Stimulated activated naive B cell treated with anti-CD40 and anti-IgM and Interleukin-4, amounts not matched to agents 10 μg/mL and 1 μg/mL and 100 μg/mL, for 72 hours (primary cell): ENCODE data around the gene MRE11.

Experiments
- ATAC-seq, 2 donors: fragments of 150-1000 bp; cut with Tn5 transposase; replicated peaks; 2 replicates each; pipeline ENCODE4 v1.10.0; 2021; ENCODE audit warnings: moderate library complexity in 1 of 2
- DNase-seq: peaks from one replicate; pipeline ENCODE4 v3.0.0; 2021
- H3K27ac Mint-ChIP-seq: one replicate; pipeline ENCODE4 v1.8.0; 2022; ENCODE audit warnings: mild to moderate bottlenecking, mixed read lengths
- H3K27me3 Mint-ChIP-seq, 2 donors: one replicate each; pipeline ENCODE4 v1.8.0; 2022; ENCODE audit warnings: mixed read lengths in 2 of 2
- H3K36me3 Mint-ChIP-seq, 2 donors: one replicate each; pipeline ENCODE4 v1.8.0; 2022; ENCODE audit warnings: mixed read lengths in 2 of 2, mild to moderate bottlenecking in 1 of 2
- H3K4me1 Mint-ChIP-seq, 2 donors: one replicate each; pipeline ENCODE4 v1.8.0; 2022; ENCODE audit warnings: mixed read lengths in 2 of 2, mild to moderate bottlenecking in 1 of 2
- H3K4me3 Mint-ChIP-seq, 2 donors: one replicate each; pipeline ENCODE4 v1.8.0; 2022; ENCODE audit warnings: mild to moderate bottlenecking in 2 of 2, mixed read lengths in 2 of 2, moderate library complexity in 1 of 2
- H3K9me3 Mint-ChIP-seq, 2 donors: one replicate each; pipeline ENCODE4 v1.8.0; 2022; ENCODE audit warnings: mixed read lengths in 2 of 2, mild to moderate bottlenecking in 1 of 2

The MRE11 gene

DNA sequence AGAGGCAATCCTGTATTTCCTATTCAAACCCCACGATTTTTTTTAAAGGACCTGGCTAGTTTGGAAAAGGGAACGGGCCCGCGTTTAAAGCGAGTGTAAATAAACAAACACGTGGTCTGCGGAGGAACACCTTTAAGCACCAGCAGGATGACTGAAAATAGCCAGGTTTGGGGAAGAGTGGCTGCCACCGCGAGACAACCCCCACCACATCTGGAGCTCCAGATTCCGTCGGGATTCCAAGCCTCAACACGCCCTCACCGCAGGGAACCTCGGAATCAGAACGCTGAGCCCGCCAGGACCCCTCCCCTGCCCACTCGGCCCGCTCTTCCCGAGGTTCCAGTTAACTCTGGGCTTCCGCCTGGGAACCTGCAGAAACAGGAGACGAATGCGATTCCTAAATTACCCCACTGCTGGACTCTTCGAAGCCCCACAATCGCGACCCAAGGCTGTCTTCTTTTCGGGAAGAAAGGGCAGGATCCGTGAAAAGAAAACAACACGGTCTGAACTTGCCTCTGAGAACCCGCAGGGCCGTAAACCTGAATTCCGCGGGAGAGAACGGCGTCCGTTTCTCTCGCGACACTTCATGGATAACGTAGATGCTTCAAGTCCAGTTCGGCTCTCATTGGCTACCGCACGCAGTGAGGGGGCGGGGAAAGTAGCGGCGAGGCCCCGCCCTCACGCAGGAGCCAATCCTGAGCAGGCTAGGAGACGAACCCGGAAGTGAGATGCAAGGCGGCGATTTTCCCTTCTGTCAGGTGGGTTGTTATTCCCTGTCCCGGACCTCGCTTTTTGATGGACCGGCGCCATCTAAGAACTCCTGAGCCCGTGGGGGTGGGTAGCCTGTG lies at the start of gene MRE11, which contains the start of gene ANKRD49:
Gene MRE11 (minus strand): TSS at position 564 of the 845 bp plus-strand sequence. CDS start 1,043 bp downstream, outside the sequence.
Gene ANKRD49 (plus strand): TSS at position 704 of the 845 bp plus-strand sequence. CDS start 2,710 bp downstream, outside the sequence.
- DNase-seq (peak; percentile 97), ATAC-seq (peak; percentile 99)
- peaks cover 20 to 21% of the 10 kb centered on the region in 2 donors for H3K36me3 Mint-ChIP-seq
- H3K9me3 Mint-ChIP-seq = no peaks in the 10 kb centered on the region
- H3K4me1 Mint-ChIP-seq = peaks cover 5 to 29% of the 10 kb centered on the region in 2 donors
- H3K27ac Mint-ChIP-seq = peak within 1 kb of the TSS; percentile 97
- peak within 1 kb of the TSS; percentile 93 to 94 for H3K4me3 Mint-ChIP-seq
- H3K27me3 Mint-ChIP-seq = no peaks in the 10 kb centered on the region

DNA sequence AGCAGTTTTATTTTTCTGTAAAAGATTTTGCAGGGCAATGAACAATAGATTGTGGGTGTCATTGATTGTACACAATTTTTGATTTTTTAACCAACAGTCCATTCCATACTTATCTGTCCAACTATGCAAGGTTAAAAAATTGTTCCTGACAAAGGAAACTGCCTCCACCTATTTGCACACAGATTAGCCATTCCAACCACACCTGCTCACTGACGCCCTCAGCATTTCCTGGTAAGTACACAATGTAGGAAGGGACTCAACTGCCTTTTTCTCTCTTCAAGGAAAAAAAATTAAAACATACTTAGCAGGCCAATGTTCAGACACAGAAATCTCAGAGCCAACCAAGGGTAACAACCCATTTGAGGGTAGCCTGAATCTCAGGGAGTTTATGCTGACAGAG lies 45.8 kb upstream of the MRE11 start:
- no peak overlapping the region for H3K27ac Mint-ChIP-seq
- H3K4me1 Mint-ChIP-seq = peaks cover 4 to 7% of the 10 kb centered on the region in 2 donors
- no peaks in the 10 kb centered on the region for H3K9me3 Mint-ChIP-seq
- H3K36me3 Mint-ChIP-seq = peaks cover 3 to 4% of the 10 kb centered on the region in 2 donors
- no peak overlapping the region for H3K4me3 Mint-ChIP-seq
- H3K27me3 Mint-ChIP-seq = peaks cover 5 to 12% of the 10 kb centered on the region in 2 donors
- DNase-seq (no peak), ATAC-seq (no peak)

DNA sequence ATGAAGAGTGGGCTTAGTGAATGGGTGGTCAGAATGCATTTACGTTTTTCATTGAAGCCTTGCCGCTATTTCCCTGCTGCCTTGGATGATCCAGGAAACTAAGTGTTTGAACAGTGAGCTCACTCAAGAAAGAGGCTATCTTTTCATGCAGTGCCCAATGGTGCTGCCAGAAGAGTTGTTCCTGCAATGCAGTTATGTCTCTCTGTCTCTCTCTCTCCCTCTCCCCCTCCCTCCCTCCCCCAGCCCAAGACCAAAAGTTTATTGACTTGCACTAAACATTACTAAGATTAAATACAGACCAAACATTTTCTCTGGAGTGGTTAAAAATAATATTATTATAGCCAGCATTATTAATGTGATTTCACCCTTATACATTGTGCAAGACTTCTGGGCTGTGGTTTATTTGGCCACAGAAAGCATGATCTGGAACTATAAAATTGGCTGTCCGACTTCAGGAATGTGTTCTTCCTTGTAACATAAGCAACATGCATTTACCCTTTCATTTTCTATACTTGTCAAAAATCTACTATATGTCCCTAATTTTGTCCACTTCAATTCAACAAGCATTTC lies 43.5 kb upstream of the MRE11 start:
- ATAC-seq = no peak
- H3K27me3 Mint-ChIP-seq = peaks cover 5 to 15% of the 10 kb centered on the region in 2 donors
- H3K9me3 Mint-ChIP-seq = no peaks in the 10 kb centered on the region
- H3K4me1 Mint-ChIP-seq = no peaks in the 10 kb centered on the region
- no peak for DNase-seq
- no peaks in the 10 kb centered on the region for H3K36me3 Mint-ChIP-seq
- no peak overlapping the region for H3K4me3 Mint-ChIP-seq
- no peak overlapping the region for H3K27ac Mint-ChIP-seq

DNA sequence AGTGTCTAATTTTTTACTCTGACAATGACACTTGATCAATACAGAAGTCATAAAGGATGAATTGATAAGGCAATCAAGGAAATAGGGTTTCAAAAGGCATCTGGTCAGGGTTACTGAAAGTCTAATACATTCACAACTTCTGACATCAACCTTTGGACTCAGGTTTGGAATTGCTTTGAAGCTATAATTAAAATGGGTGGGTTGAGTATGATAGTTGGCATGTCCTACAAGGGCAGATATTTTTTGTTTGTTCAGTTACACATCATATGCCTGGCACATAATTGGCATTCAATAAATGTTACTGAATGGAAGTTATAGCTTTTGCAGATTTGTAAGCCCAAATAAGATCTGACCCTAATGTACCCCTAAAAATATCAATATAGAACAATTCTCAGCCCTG lies 42.7 kb upstream of the MRE11 start:
- Mint-ChIP-seq H3K36me3 (no peaks in the 10 kb centered on the region), H3K27me3 (peaks cover 5 to 15% of the 10 kb centered on the region in 2 donors), H3K27ac (no peak overlapping the region), H3K4me1 (no peaks in the 10 kb centered on the region), H3K9me3 (no peaks in the 10 kb centered on the region), H3K4me3 (no peak overlapping the region)
- ATAC-seq (no peak), DNase-seq (no peak)

DNA sequence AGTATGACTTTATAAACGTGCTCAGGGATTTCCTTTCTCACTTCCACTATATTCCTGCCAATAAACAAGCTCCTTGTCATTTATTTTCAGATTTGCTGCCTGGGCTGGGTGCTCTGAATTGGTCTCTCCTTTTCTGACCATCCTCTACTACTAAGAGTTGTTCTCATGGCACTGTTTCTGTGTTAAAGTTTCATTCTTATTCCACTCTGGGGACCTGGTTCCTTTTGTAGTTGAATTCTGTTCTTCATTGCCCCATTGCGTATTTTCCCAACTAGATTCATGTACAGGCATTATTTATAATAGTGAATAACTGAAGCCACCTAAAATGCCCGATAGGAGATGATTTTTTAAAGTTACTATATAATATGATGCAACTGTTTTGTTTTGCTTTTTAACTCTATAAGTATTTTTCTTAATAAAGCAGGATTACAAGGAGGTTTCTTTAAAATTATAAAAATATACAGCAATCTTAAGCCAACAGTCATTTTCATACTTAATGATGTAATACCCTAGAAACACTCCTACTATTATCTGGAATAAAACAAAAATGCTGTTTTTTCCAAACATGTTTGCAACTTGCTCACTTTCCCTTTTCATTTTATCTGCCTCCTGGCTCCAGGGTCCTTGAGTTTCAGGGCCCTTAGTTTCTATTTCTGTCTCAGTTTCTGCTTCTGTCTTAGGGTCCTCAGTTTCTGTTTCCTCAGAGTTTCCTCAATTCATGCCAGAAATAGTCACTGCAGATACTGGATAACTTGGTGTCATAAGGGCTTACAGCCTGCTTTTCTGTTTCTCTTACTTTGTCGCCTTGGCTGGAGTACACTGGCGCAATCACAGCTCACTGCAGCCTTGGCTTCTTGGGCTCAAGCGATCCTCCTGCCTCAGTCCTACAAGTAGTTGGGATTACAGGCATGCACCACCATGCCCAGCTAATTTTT lies 40.3 kb upstream of the MRE11 start:
- Mint-ChIP-seq H3K27me3 (peaks cover 5 to 18% of the 10 kb centered on the region in 2 donors), H3K36me3 (no peaks in the 10 kb centered on the region), H3K4me3 (no peak overlapping the region), H3K27ac (no peak overlapping the region), H3K4me1 (no peaks in the 10 kb centered on the region), H3K9me3 (no peaks in the 10 kb centered on the region)
- ATAC-seq (no peak), DNase-seq (no peak)

DNA sequence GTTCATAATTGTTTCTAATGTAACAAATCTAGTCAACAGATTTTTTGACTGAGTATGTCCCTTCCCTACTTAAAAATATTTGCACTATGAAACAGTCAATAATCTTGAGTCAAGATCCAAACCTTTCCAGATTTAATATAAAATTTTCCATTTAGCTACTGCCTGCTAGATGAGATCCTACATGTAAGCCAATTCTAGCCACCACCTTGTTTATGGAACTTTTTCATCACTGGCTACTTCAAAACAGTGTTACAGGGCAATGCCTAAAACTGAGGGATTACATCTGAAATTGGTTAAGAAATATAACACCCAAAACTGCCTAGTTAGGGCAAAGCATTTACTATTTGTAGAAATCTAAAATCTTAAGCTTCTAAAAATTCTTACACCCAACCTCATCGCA lies 39.6 kb upstream of the MRE11 start:
- ATAC-seq = no peak
- H3K4me3 Mint-ChIP-seq = no peak overlapping the region
- H3K27ac Mint-ChIP-seq = no peak overlapping the region
- no peak for DNase-seq
- H3K9me3 Mint-ChIP-seq = no peaks in the 10 kb centered on the region
- H3K27me3 Mint-ChIP-seq = peaks cover 5 to 18% of the 10 kb centered on the region in 2 donors
- no peaks in the 10 kb centered on the region for H3K4me1 Mint-ChIP-seq
- H3K36me3 Mint-ChIP-seq = no peaks in the 10 kb centered on the region

DNA sequence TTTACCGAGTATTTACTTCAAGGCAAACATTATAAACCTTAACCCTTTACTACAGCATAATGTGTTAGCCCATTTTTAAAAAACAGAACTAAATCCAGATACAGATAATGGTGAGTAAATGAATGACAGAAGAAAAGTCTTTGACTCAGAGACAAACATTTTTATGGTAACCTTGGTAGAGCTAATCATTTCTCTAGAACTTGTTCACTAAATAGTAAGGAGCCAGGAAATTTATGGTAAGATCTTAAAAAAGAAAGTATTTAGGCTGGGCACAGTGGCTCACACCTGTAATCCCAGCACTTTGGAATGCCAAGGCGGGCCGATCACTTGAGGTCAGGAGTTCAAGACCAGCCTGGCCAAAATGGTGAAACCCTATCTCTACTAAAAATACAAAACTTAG lies 38.6 kb upstream of the MRE11 start:
- ATAC-seq (no peak), DNase-seq (no peak)
- peaks cover under 1 to 18% of the 10 kb centered on the region in 2 donors for H3K27me3 Mint-ChIP-seq
- no peak overlapping the region for H3K27ac Mint-ChIP-seq
- H3K4me1 Mint-ChIP-seq = no peaks in the 10 kb centered on the region
- H3K36me3 Mint-ChIP-seq = no peaks in the 10 kb centered on the region
- no peaks in the 10 kb centered on the region for H3K9me3 Mint-ChIP-seq
- H3K4me3 Mint-ChIP-seq = no peak overlapping the region

DNA sequence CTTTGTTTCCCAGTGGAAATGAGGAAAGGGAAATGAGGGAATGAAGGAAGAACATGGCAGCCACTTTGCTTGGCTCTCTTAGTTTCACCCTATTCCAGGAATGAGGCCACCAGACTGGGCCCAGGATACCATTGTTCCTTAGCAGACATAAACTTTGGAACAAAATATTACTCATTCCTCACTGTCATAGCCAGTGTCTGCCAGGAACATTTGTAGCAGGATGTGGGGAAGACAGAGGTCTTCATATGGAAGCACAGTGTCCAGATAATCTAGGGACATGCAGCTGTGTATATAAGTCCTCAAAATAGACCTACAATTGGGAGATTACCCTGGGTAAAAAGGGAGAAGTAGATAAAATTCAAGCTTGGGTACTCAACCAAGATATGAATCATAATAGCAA lies 34.9 kb upstream of the MRE11 start:
- Mint-ChIP-seq H3K36me3 (no peaks in the 10 kb centered on the region), H3K4me1 (no peaks in the 10 kb centered on the region), H3K27me3 (peaks cover 0 to 16% of the 10 kb centered on the region in 2 donors), H3K9me3 (no peaks in the 10 kb centered on the region), H3K27ac (no peak overlapping the region), H3K4me3 (no peak overlapping the region)
- ATAC-seq = peak in 1 of 2 donors; percentile 34
- no peak for DNase-seq

DNA sequence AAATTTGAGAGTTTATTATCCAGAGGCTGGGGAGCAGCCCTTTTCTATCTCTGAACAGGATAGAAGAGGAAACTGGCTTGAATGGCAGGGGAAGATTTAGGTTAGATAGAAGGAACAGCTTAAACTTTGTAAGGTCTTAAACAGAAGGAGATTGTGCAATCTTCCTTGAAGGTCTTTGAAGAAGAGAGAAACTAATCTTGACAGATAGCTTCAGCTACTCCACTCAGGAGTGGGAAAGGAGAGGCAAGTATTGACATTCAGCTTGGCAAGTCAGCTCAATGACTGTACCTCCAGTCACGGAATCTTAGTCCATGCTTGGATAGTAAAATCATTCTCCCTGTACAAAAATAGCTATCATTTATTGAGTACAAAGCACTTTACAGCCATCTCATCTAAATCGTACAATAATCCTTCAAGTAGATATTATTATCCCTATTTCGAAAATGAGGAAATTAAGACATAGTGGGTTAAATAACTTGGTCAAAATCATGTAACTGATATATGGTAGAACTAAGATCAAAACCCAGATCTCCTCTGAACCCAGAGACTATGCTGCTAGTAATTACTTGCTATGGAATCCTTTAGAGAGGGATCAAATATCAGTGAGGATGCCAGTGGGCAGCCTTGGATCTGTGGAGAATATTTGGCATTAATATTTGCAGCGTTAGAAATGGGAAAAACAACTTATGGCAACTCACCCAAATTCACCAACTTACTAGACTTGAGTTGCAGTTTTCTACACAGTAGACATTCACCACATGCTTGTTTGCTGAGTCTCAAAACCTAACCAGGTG lies 33.2 kb upstream of the MRE11 start:
- Mint-ChIP-seq H3K36me3 (no peaks in the 10 kb centered on the region), H3K27me3 (peaks cover 0 to 14% of the 10 kb centered on the region in 2 donors), H3K4me1 (no peaks in the 10 kb centered on the region), H3K4me3 (no peak overlapping the region), H3K9me3 (no peaks in the 10 kb centered on the region), H3K27ac (no peak overlapping the region)
- DNase-seq (no peak), ATAC-seq (no peak)

DNA sequence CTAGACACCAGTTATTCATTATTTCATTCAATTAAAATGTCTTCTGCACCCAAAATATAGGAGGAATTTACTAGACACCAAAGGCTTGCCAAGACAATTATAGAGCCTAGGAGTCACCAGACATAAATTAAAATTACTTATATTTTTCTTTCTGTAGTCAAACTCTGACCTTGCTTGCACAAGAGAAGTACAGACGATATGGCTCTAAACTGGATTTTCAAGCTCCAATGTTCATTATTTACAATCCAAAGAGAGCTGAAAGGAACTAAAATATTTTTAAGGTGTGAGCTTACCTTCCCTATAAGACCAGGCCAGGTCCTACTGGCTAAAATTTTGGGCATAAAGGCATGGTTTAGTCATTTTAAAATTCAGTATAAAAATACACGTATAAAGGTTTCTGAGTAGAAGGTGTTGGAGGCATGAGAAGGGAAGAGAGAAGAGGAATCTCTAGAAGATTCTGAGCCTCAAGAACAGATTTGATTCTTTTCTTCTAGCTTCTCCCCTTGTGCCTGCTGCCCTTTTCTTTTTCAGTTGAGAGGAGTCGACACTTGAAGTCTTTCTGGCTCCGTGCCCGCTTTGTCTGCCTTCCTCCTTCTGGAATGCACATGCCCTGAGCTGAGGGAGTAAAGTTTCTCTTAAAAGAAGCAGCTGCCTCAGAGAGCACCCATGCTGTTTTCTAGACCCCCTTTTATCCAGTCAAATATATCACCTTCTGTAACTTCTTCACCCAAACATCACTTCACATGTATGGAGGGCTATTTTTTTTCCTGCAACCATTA lies 32.1 kb upstream of the MRE11 start:
- H3K4me1 Mint-ChIP-seq = no peaks in the 10 kb centered on the region
- H3K4me3 Mint-ChIP-seq = no peak overlapping the region
- H3K27ac Mint-ChIP-seq = no peak overlapping the region
- no peak for ATAC-seq
- H3K36me3 Mint-ChIP-seq = no peaks in the 10 kb centered on the region
- DNase-seq = no peak
- no peaks in the 10 kb centered on the region for H3K9me3 Mint-ChIP-seq
- peaks cover 0 to 11% of the 10 kb centered on the region in 2 donors for H3K27me3 Mint-ChIP-seq

DNA sequence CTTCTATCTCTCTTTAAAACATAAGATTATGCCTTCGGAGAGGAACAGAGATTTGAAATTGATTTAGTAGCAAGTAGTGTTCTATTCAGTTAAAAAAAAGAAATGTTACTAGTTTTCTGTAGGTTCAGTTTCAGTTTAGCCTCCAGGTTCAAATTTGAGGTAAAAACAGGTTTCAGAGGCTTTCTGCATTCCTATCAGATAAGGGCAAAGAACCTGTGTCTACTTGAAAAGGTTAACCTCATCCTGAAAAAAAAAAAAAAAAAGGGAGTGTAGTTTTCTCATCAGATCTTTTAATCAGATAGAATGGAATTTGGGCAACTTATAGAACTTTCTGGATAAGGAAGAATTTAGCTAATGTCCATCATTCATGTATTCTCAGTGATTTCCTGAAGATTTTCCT lies 30.7 kb upstream of the MRE11 start:
- no peaks in the 10 kb centered on the region for H3K9me3 Mint-ChIP-seq
- no peaks in the 10 kb centered on the region for H3K4me1 Mint-ChIP-seq
- no peaks in the 10 kb centered on the region for H3K36me3 Mint-ChIP-seq
- H3K27ac Mint-ChIP-seq = no peak overlapping the region
- no peak overlapping the region for H3K4me3 Mint-ChIP-seq
- DNase-seq = no peak
- ATAC-seq = no peak
- peaks cover 0 to 8% of the 10 kb centered on the region in 2 donors for H3K27me3 Mint-ChIP-seq

DNA sequence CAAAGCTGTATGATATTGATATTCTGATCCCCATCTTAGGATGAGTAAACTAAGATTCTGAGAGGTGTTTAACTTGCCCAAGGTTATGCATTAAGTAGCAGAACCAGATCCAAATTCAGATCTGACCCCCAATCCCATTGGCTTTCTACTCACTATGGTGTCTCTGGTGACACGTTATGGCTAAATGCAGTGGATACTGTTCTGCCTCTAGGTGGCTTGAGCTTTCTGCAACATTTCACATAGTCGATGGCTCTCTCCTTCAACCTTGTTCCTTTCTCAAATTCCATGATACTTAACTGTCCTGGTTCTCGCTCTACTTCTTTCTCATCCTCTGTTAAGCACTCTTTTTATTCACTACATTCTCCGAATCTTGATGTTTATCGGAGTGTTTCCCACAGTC lies 28.0 kb upstream of the MRE11 start:
- no peaks in the 10 kb centered on the region for H3K9me3 Mint-ChIP-seq

DNA sequence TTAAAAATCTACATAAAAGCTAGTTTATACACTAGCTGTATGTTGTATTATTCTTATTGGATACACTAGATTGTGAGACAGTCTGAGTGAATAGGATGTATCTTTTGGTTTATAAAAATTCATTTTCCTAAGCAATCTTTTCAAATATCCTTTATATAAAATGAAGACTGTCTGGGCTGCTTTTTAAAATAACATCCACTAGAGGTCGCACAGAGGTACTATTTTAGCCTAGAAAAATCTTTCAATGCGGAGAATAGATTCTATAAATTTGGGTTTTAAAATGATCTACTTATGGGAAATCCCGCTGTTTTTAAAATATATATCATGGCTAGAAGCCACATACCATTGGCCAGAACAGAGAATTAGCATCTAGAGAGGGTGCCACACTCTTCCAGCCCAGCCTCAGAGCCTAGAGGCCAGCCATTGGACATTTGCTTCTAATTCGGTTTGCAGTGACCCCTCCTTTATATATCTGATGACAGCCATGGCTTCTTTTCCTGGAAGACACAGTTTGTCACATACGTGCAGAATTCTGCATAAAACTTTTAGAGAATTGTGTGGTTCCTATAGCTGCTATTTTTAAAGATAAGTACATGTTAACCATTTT lies 25.9 kb upstream of the MRE11 start:
- no peaks in the 10 kb centered on the region for H3K36me3 Mint-ChIP-seq
- no peak overlapping the region for H3K27ac Mint-ChIP-seq
- DNase-seq (no peak), ATAC-seq (no peak)
- no peak overlapping the region for H3K4me3 Mint-ChIP-seq
- H3K27me3 Mint-ChIP-seq = peaks cover 10 to 18% of the 10 kb centered on the region in 2 donors
- H3K4me1 Mint-ChIP-seq = no peaks in the 10 kb centered on the region
- no peaks in the 10 kb centered on the region for H3K9me3 Mint-ChIP-seq

More for the DNA sequence above, 28.0 kb upstream of the MRE11 start:
- Mint-ChIP-seq H3K36me3 (no peaks in the 10 kb centered on the region), H3K27ac (no peak overlapping the region), H3K27me3 (peaks cover 0 to 5% of the 10 kb centered on the region in 2 donors), H3K4me3 (no peak overlapping the region), H3K4me1 (no peaks in the 10 kb centered on the region)
- DNase-seq = no peak
- ATAC-seq = peak; percentile 39 to 53
